ENCODE measurements around the gene FUBP1. TPM values are rescaled to one million over a fixed set of nuclear protein-coding genes. Genes with fewer than 3 reads are reported as not detected.
"Not testable (repeated sequence)": the region's sequence is repeated elsewhere in the genome, so short reads cannot be mapped to it uniquely, and the experiment has no call there.

The FUBP1 gene, protein sequence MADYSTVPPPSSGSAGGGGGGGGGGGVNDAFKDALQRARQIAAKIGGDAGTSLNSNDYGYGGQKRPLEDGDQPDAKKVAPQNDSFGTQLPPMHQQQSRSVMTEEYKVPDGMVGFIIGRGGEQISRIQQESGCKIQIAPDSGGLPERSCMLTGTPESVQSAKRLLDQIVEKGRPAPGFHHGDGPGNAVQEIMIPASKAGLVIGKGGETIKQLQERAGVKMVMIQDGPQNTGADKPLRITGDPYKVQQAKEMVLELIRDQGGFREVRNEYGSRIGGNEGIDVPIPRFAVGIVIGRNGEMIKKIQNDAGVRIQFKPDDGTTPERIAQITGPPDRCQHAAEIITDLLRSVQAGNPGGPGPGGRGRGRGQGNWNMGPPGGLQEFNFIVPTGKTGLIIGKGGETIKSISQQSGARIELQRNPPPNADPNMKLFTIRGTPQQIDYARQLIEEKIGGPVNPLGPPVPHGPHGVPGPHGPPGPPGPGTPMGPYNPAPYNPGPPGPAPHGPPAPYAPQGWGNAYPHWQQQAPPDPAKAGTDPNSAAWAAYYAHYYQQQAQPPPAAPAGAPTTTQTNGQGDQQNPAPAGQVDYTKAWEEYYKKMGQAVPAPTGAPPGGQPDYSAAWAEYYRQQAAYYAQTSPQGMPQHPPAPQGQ
- total RNA-seq, result 10 to 100 TPM; 21.7 to 38.5 (median 35.6) TPM
- long read RNA-seq, partial matches to known transcripts, result 2 of 5 reads
- long read RNA-seq, other reads (novel, unspliced or antisense), result 2 of 5 reads

DNA sequence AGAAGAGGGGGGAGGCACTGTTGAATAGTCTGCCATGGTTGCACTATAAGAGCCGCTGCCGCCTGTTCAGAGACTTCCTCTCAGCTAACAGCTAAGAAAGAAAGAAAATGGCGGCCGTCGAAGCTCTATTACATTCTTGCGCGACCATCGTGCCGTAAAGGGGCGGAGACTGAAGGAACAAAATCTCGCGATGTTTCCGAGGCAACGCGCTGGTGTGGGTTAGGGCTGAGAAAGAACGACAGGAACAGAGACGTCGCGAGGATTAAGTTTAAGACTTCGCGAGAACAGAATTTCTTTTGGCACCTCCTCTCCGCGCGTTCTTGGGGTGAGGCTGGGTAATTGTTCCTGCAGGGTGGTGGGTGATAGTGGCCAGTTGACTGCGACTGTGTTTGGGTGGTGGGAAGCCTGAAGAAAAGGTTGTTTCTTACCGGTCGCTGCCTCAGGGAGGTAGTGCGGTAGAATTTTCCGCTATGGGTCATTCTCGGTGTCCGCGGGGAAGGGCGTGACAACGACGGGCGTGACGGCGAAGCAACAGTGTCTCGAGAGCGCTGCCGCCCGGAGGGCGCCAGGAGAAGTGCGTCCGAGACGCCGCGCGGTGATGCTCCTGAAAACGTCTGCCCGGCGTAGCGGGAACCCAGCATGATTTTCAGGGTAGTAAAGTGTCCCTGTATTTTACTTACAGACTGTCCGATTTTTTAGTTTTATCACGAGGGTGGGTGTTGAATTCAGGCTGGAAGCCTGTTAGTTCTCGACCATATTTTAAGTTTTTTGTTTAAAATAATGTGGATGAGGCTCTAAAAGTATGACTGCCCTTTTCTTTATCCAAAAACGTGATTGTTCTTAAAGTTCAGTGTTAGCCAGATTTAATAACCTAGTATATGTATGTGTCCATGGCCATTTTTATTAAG lies at the start of gene FUBP1:
Gene FUBP1, minus strand, starts transcription at position 104 of the 908 bp plus-strand sequence. Its CDS starts 68 bp downstream, at position 36.
- TF ChIP-seq, protein P1, sequence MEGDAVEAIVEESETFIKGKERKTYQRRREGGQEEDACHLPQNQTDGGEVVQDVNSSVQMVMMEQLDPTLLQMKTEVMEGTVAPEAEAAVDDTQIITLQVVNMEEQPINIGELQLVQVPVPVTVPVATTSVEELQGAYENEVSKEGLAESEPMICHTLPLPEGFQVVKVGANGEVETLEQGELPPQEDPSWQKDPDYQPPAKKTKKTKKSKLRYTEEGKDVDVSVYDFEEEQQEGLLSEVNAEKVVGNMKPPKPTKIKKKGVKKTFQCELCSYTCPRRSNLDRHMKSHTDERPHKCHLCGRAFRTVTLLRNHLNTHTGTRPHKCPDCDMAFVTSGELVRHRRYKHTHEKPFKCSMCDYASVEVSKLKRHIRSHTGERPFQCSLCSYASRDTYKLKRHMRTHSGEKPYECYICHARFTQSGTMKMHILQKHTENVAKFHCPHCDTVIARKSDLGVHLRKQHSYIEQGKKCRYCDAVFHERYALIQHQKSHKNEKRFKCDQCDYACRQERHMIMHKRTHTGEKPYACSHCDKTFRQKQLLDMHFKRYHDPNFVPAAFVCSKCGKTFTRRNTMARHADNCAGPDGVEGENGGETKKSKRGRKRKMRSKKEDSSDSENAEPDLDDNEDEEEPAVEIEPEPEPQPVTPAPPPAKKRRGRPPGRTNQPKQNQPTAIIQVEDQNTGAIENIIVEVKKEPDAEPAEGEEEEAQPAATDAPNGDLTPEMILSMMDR (IDR thresholded peaks at IDR 0.05), result peak; percentile 66 to 76 (median 72)
- TF ChIP-seq POLR2A (IDR thresholded peaks at IDR 0.05), result peak; percentile 83
- Histone ChIP-seq H3K4me3 (peak within 1 kb of the TSS; percentile 66 to 74 (median 69)), H3K9me3 (no peaks in the 10 kb centered on the region), H3K4me1 (peaks cover 0 to 34% (median 13%) of the 10 kb centered on the region in 4 donors), H3K27ac (peak within 1 kb of the TSS; percentile 94 to 97 (median 96)), H3K36me3 (peaks cover 0 to 6% (median 0%) of the 10 kb centered on the region in 4 donors), H3K27me3 (no peaks in the 10 kb centered on the region)
- peak; percentile 92 to 95 (median 93) for DNase-seq
- intact Hi-C loops (cut with DNase I), result loop anchor here (10.0 kb wide), 1 partner anchor 136 kb away; no protein-coding TSS in a partner anchor
- peak; percentile 88 to 94 (median 90) for ATAC-seq
- WGBS (ENCODE audit: insufficient coverage, low coverage, low lambda C conversion rate, missing lambda C conversion rate), result under 1% methylated on average over 31 of the region's 57 CpGs

DNA sequence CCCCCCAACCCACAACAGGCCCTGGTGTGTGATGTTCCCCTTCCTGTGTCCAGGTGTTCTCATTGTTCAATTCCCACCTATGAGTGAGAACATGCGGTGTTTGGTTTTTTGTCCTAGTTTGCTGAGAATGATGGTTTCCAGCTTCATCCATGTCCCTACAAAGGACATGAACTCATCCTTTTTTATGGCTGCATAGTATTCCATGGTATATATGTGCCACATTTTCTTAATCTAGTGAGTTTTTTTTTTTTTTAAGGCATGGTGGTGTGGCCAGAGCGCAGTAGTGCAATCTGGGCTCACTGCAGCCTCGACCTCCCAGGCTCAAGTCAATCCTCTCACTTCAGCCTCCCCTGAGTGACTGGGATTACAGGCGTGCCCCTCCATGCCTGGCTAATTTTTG lies 42.3 kb upstream of the FUBP1 start:
- ATAC-seq; intact Hi-C loops (cut with DNase I); H3K4me3 ChIP-seq; H3K4me1 ChIP-seq; H3K27me3 ChIP-seq; H3K9me3 ChIP-seq; DNase-seq; H3K27ac ChIP-seq: not testable (repeated sequence)
- H3K36me3 ChIP-seq, result peaks cover 0 to 13% (median 1%) of the 10 kb centered on the region in 4 donors
- 96% methylated on average over 3 of the region's 4 CpGs for WGBS (ENCODE audit: insufficient coverage, low coverage, low lambda C conversion rate, missing lambda C conversion rate)

DNA sequence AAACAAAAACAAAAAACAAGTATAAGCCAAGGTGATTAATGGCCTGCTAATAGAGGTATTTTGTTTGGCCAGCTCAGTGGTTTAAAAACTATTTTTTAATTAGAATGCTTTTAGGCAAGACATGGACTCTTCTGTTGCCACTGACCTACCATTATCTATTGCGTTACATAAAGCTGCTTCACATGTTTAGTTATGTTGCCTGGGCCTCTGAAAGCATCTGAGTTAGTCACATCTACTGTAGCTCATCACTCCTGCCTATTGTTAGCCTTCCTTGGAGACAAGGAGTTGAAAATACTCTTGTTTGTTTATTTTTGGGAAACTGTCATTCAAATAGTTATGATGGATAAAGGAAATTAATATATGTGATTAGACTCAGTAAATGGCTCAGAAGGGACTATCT lies 40.2 kb upstream of the FUBP1 start:
- H3K9me3 ChIP-seq, result no peaks in the 10 kb centered on the region
- DNase-seq (no peak), ATAC-seq (no peak)
- peaks cover 0 to 31% (median 3%) of the 10 kb centered on the region in 4 donors for H3K36me3 ChIP-seq
- no peaks in the 10 kb centered on the region for H3K4me1 ChIP-seq
- intact Hi-C loops (cut with DNase I), result no loop called here
- no peaks in the 10 kb centered on the region for H3K27me3 ChIP-seq
- TF ChIP-seq, protein P1 (IDR thresholded peaks at IDR 0.05), result no peak
- TF ChIP-seq POLR2A (IDR thresholded peaks at IDR 0.05), result no peak
- 100% methylated on average over 1 of the region's 1 CpG for WGBS (ENCODE audit: insufficient coverage, low coverage, low lambda C conversion rate, missing lambda C conversion rate)
- H3K4me3 ChIP-seq, result no peak overlapping the region
- H3K27ac ChIP-seq, result no peak overlapping the region

DNA sequence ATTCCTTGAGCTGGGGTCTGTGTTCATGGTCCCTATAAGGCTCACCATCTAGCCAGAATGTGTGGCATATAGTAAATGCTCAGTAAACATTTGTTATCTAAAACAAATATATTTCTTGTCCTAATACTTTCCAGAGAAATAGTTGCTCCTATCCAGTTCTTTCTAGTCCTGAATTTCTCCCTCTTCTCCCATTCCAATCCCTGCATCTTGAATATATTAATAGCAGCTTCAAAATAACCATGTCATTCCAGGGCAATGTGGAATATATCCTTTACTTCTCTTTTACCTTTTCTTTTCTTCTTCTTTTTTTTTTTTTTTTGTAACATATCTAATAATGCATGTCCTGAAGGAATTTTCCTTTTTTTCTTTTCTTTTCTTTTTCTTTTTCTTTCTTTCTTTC lies 36.3 kb upstream of the FUBP1 start:
- H3K36me3 ChIP-seq, result peaks cover 0 to 42% (median 3%) of the 10 kb centered on the region in 4 donors
- no peak overlapping the region for H3K4me3 ChIP-seq
- ATAC-seq, result no peak
- H3K9me3 ChIP-seq, result no peaks in the 10 kb centered on the region
- intact Hi-C loops (cut with DNase I), result no loop called here
- no peak for TF ChIP-seq POLR2A (IDR thresholded peaks at IDR 0.05)
- TF ChIP-seq, protein P1 (IDR thresholded peaks at IDR 0.05), result no peak
- no peak for DNase-seq
- H3K4me1 ChIP-seq, result peaks cover 0 to 4% (median under 1%) of the 10 kb centered on the region in 4 donors
- no peak overlapping the region for H3K27ac ChIP-seq
- no peaks in the 10 kb centered on the region for H3K27me3 ChIP-seq

Measured in right lobe of liver (tissue), 6 donors.